SK-N-SH (cell line): Measurements from ENCODE around the gene KCND1. TPM values are rescaled to one million over a fixed set of nuclear protein-coding genes. Genes with fewer than 3 reads are reported as not detected.

Experiments used
- CTCF ChIA-PET: fragments of 300-600, 350-600 bp; formaldehyde crosslinking; extraction: SDS; loops from one replicate; lab custom pipeline; 2021; lab: Yijun Ruan, JAX
- POLR2A ChIA-PET: fragments of 350-600 bp; sonication (Branson Sonifier 250); formaldehyde crosslinking; extraction: SDS; loops from one replicate; lab custom pipeline; 2020; ENCODE audit warnings: antibody characterized with exemption, inconsistent platforms; lab: Yijun Ruan, JAX
- DNase-seq: peaks from one replicate; pipeline ENCODE4 v3.0.0; 2012
- H2AFZ ChIP-seq: fragments of 200-600 bp; sonication (generic); 2 replicates; pipeline ENCODE4 v1.8.1; 2016; ENCODE audit warnings: antibody characterized with exemption, mild to moderate bottlenecking, low read depth
- H3F3A ChIP-seq: fragments of 200-600 bp; sonication (generic); replicated peaks from 2 replicates; pipeline ENCODE3; 2016; ENCODE audit warnings: antibody characterized with exemption, mild to moderate bottlenecking; ENCODE audit not compliant: insufficient read depth
- H3K27ac ChIP-seq, 2 experiments: fragments of 200-500 bp in 1 of 2; fragments of 200-600 bp in 1 of 2; sonication (Bioruptor generic) in 1 of 2; sonication (generic), shearing (Covaris generic) in 1 of 2; 2 replicates each; pipeline versions ENCODE4 v1.5.1 to v1.6.1; 2014 to 2016; ENCODE audit warnings: low read depth in 2 of 2, inconsistent platforms in 1 of 2, low read length in 1 of 2, mild to moderate bottlenecking in 1 of 2, mixed read lengths in 1 of 2
- H3K27me3 ChIP-seq: fragments of 200-600 bp; sonication (generic), shearing (Covaris generic); 2 replicates; pipeline ENCODE4 v1.6.1; 2016; ENCODE audit warnings: mixed run types; ENCODE audit not compliant: insufficient read depth
- H3K36me3 ChIP-seq, 2 experiments: fragments of 200-500 bp in 1 of 2; fragments of 200-600 bp in 1 of 2; sonication (Bioruptor generic) in 1 of 2; sonication (generic) in 1 of 2; replicated peaks in 1 of 2; 2 replicates each; pipeline versions ENCODE3 to v1.5.1; 2014 to 2016; ENCODE audit warnings: low read length in 1 of 2, mild to moderate bottlenecking in 1 of 2; ENCODE audit not compliant: insufficient read depth in 2 of 2, control insufficient read depth in 1 of 2
- H3K4me1 ChIP-seq, 2 experiments: fragments of 200-500 bp in 1 of 2; fragments of 200-600 bp in 1 of 2; sonication (Bioruptor generic) in 1 of 2; sonication (generic), shearing (Covaris generic) in 1 of 2; 2 replicates each; pipeline versions ENCODE4 v1.5.1 to v1.6.1; 2014 to 2016; ENCODE audit warnings: low read depth in 1 of 2, low read length in 1 of 2, mixed run types in 1 of 2; ENCODE audit not compliant: insufficient read depth in 2 of 2, control insufficient read depth in 1 of 2
- H3K4me2 ChIP-seq: fragments of 200-600 bp; sonication (generic), shearing (Covaris generic); 2 replicates; pipeline ENCODE4 v1.6.1; 2017; ENCODE audit warnings: mixed run types
- H3K4me3 ChIP-seq, 2 experiments: fragments of 200-500 bp in 1 of 2; fragments of 200-600 bp in 1 of 2; sonication (Bioruptor generic) in 1 of 2; sonication (generic), shearing (Covaris generic) in 1 of 2; 2 replicates each; pipeline versions ENCODE4 v1.5.1 to v1.8.1; 2014 to 2016; ENCODE audit warnings: low read depth in 2 of 2, inconsistent platforms in 1 of 2, low read length in 1 of 2, mild to moderate bottlenecking in 1 of 2, mixed read lengths in 1 of 2, moderate library complexity in 1 of 2
- H3K79me2 ChIP-seq: fragments of 200-600 bp; sonication (generic); 2 replicates; pipeline ENCODE4 v1.8.1; 2017; ENCODE audit warnings: mild to moderate bottlenecking; ENCODE audit not compliant: insufficient read depth
- H3K9ac ChIP-seq: fragments of 200-600 bp; sonication (generic); 2 replicates; pipeline ENCODE4 v1.6.1; 2017; ENCODE audit warnings: mixed run types
- H3K9me2 ChIP-seq: fragments of 200-600 bp; sonication (generic); 2 replicates; pipeline ENCODE4 v1.6.1; 2017; ENCODE audit warnings: mixed run types
- H3K9me3 ChIP-seq: fragments of 200-600 bp; sonication (generic); 2 replicates; pipeline ENCODE4 v1.6.1; 2017; ENCODE audit warnings: mixed run types, mild to moderate bottlenecking, moderate library complexity
- H4K20me1 ChIP-seq: fragments of 200-600 bp; sonication (generic); 2 replicates; pipeline ENCODE4 v1.6.1; 2017; ENCODE audit warnings: mild to moderate bottlenecking, mixed run types; ENCODE audit not compliant: insufficient read depth
- EZH2phosphoT487 ChIP-seq: fragments of 200-600 bp; sonication (generic); IDR thresholded peaks from 2 replicates; pipeline ENCODE4 v1.6.1; 2017; ENCODE audit warnings: low read depth, mixed run types, mild to moderate bottlenecking, antibody characterized with exemption, moderate library complexity, borderline replicate concordance
- FOSL2 ChIP-seq: IDR thresholded peaks from 2 replicates; pipeline ENCODE4 v1.4.0; 2012; ENCODE audit warnings: low read depth, mild to moderate bottlenecking, moderate library complexity, borderline replicate concordance
- GABPA ChIP-seq: IDR thresholded peaks from 2 replicates; pipeline ENCODE4 v1.4.0; 2012; ENCODE audit warnings: low read depth, mild to moderate bottlenecking
- JUND ChIP-seq: IDR thresholded peaks from 2 replicates; pipeline ENCODE4 v1.4.0; 2012
- NFIC ChIP-seq: IDR thresholded peaks from 2 replicates; pipeline ENCODE4 v1.4.0; 2012; ENCODE audit warnings: borderline replicate concordance
- RAD21 ChIP-seq: IDR thresholded peaks from 2 replicates; pipeline ENCODE4 v1.6.1; 2012; ENCODE audit warnings: mild to moderate bottlenecking, low read length
- RFX5 ChIP-seq: IDR thresholded peaks from 2 replicates; pipeline ENCODE4 v1.6.1; 2012; ENCODE audit warnings: mild to moderate bottlenecking, improper control_type of control experiment, low read length
- SMC3 ChIP-seq: IDR thresholded peaks from 2 replicates; pipeline ENCODE4 v1.6.1; 2012; ENCODE audit warnings: low read depth, low read length, improper control_type of control experiment
- TCF12 ChIP-seq: IDR thresholded peaks from 2 replicates; pipeline ENCODE4 v1.4.0; 2012
- TEAD4 ChIP-seq: IDR thresholded peaks from 2 replicates; pipeline ENCODE4 v1.4.0; 2012; ENCODE audit warnings: mild to moderate bottlenecking, borderline replicate concordance; ENCODE audit not compliant: insufficient read depth
- YY1 ChIP-seq: IDR thresholded peaks from 2 replicates; pipeline ENCODE4 v1.4.0; 2012; ENCODE audit warnings: low read depth, mild to moderate bottlenecking
- WGBS: methylation state at CpG from one replicate; pipeline ENCODE4 v1.1.6; 2017; ENCODE audit warnings: low lambda C conversion rate; 5-methylcytosine and 5-hydroxymethylcytosine counted together
- polyA plus RNA-seq, 3 experiments: library from polyadenylated mRNA; depleted of rRNA; stranded (reverse); fragments of >200 nt; gene quantifications; 2 replicates each; pipeline ENCODE4 v1.2.3, GENCODE V29; 2012
- TF ChIP-seq, protein P1 (sequence below): fragments of 200-600 bp; sonication (generic); IDR thresholded peaks from 2 replicates; pipeline ENCODE4 v1.6.1; 2017; ENCODE audit warnings: antibody characterized with exemption, mild to moderate bottlenecking, moderate library complexity
- TF ChIP-seq, protein P2 (sequence below): IDR thresholded peaks from 2 replicates; pipeline ENCODE4; 2012

The KCND1 gene
- polyA plus RNA-seq, 1 of the 3 experiments (the other 2 are of a cell fraction): 1.2 TPM

DNA sequence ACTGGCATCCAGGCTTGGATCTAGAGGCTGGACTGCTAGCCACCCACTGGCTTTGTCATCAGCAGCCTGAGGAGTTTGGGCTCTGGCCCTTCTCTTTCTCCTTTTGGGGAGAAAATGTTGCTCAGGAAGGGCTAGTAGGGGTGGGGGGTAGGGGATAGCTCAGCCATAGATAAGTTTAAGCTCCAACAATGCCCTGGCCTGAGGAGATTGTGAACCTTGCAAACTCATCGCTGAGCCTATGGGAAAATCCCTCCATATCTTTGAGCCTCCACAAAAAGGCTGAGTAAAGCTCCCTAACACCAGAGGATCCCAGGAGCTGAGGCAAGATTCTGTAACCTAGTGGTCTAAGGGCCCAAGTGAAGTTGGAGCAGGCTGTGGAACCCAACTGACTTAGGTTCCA is 23.1 kb downstream of the KCND1 start:
- no peaks in the 10 kb centered on the region for H3K27me3 ChIP-seq
- H3K4me3 ChIP-seq: no peak overlapping the region
- H3K79me2 ChIP-seq: peaks cover 83% of the 10 kb centered on the region
- H3K9me2 ChIP-seq: no peaks in the 10 kb centered on the region
- no peak overlapping the region for H3K4me2 ChIP-seq
- CTCF ChIA-PET: interaction anchor here (0.9 kb wide), 1 partner anchor 95 kb away, joined by 3 read pairs; the partner anchor contains the start of gene TFE3
- H4K20me1 ChIP-seq: peaks cover 89% of the 10 kb centered on the region
- 88% methylated on average over 1 of the region's 1 CpG for WGBS
- TF ChIP-seq FOSL2 (no peak), NFIC (no peak), JUND (no peak), TEAD4 (no peak), EZH2phosphoT487 (no peak), TCF12 (no peak), RAD21 (no peak)
- H3K9ac ChIP-seq: no peak overlapping the region
- no peak for DNase-seq
- no peaks in the 10 kb centered on the region for H3K9me3 ChIP-seq
- H3K27ac ChIP-seq: no peak overlapping the region
- no peaks in the 10 kb centered on the region for H3F3A ChIP-seq
- POLR2A ChIA-PET: no interaction called here
- H3K4me1 ChIP-seq: peaks cover 0 to 12% of the 10 kb centered on the region in 2 experiments; a peak in 1 of 4 replicates
- peaks cover 11 to 12% of the 10 kb centered on the region in 2 experiments for H3K36me3 ChIP-seq
- no peak overlapping the region for H2AFZ ChIP-seq

DNA sequence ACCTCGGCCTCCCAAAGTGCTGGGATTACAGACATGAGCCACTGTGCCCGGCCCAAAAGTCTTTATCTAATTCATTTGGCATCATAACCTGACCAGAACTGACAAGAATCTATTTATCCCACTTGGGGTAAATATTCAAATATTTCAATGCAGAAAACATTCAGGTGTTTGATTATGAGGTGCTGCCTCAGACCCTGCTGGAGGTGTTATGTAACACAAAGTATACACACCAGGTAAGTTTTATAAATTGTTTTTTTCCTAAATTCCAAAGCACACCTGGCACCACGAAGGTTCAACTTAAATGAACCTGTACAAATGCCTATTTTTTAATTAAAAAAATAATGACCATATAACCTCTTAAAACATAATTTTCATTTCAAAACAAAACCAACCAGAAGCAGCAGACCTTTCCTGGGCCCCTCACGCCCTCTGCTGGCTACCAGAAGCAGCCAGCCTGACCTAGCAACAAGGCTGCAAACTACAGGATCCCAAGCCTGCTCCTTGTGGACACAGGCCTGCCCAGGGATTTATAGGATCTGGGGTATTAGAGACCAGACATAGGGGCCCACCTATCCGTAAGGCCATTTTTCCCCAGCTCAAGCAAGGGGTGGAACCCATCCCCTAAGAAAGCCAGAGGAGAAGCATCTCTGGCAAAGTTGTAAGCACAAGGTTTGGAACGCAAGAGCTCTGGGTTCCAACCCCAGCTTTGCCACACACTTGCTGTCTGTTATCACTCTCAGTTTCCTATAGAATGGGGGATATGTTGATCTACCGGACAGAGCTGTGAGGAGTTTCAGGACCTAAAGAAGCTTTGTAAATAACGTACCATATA is 25.9 kb downstream of the KCND1 start:
- H3K27me3 ChIP-seq: no peaks in the 10 kb centered on the region
- no peaks in the 10 kb centered on the region for H3F3A ChIP-seq
- H3K9me3 ChIP-seq: no peaks in the 10 kb centered on the region
- no peak overlapping the region for H3K27ac ChIP-seq
- peaks cover 16 to 21% of the 10 kb centered on the region in 2 experiments for H3K36me3 ChIP-seq
- DNase-seq: peak; percentile 75
- H3K4me2 ChIP-seq: no peak overlapping the region
- no peak overlapping the region for H2AFZ ChIP-seq
- peaks cover 73% of the 10 kb centered on the region for H3K79me2 ChIP-seq
- no peak overlapping the region for H3K4me3 ChIP-seq
- H4K20me1 ChIP-seq: peaks cover 89% of the 10 kb centered on the region
- 62% methylated on average over 8 of the region's 8 CpGs for WGBS
- ChIA-PET POLR2A (no interaction called here), CTCF (interaction anchor here (0.7 to 2.3 kb wide), 7 partner anchors 8 to 54 kb away, joined by 3 to 12 read pairs (median 4); partner anchors contain the start of genes KCND1 and OTUD5)
- TF ChIP-seq, protein P1, sequence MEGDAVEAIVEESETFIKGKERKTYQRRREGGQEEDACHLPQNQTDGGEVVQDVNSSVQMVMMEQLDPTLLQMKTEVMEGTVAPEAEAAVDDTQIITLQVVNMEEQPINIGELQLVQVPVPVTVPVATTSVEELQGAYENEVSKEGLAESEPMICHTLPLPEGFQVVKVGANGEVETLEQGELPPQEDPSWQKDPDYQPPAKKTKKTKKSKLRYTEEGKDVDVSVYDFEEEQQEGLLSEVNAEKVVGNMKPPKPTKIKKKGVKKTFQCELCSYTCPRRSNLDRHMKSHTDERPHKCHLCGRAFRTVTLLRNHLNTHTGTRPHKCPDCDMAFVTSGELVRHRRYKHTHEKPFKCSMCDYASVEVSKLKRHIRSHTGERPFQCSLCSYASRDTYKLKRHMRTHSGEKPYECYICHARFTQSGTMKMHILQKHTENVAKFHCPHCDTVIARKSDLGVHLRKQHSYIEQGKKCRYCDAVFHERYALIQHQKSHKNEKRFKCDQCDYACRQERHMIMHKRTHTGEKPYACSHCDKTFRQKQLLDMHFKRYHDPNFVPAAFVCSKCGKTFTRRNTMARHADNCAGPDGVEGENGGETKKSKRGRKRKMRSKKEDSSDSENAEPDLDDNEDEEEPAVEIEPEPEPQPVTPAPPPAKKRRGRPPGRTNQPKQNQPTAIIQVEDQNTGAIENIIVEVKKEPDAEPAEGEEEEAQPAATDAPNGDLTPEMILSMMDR: peak; percentile 95
- TF ChIP-seq GABPA: no peak
- no peak for TF ChIP-seq EZH2phosphoT487
- TF ChIP-seq JUND: no peak
- TF ChIP-seq RAD21: peak; percentile 73
- TF ChIP-seq YY1: no peak
- TF ChIP-seq, protein P2, sequence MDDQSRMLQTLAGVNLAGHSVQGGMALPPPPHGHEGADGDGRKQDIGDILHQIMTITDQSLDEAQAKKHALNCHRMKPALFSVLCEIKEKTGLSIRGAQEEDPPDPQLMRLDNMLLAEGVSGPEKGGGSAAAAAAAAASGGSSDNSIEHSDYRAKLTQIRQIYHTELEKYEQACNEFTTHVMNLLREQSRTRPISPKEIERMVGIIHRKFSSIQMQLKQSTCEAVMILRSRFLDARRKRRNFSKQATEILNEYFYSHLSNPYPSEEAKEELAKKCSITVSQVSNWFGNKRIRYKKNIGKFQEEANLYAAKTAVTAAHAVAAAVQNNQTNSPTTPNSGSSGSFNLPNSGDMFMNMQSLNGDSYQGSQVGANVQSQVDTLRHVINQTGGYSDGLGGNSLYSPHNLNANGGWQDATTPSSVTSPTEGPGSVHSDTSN: no peak
- peak; percentile 68 for TF ChIP-seq SMC3
- TF ChIP-seq RFX5: peak; percentile 70
- H3K9ac ChIP-seq: no peak overlapping the region
- no peaks in the 10 kb centered on the region; a peak in 1 of 4 replicates for H3K4me1 ChIP-seq
- H3K9me2 ChIP-seq: no peaks in the 10 kb centered on the region
